HL-60 (cell line): ENCODE data around the gene SSRP1.

Experiments
- DNase-seq, 2 experiments: peaks; one replicate each; pipeline ENCODE4 v3.0.0-alpha.2; 2010 to 2020; ENCODE audit warnings: low read depth in 1 of 2, low spot score in 1 of 2
- H3K27ac ChIP-seq: fragments of 250-450 bp; sonication (Bioruptor Pico); replicated peaks from 2 replicates; pipeline ENCODE4 v1.5.1; 2020; ENCODE audit warnings: mild to moderate bottlenecking, moderate library complexity
- H3K27me3 ChIP-seq: fragments of 250-450 bp; sonication (Bioruptor Pico); 2 replicates; pipeline ENCODE4 v1.5.1; 2021; ENCODE audit warnings: mild to moderate bottlenecking, moderate library complexity; ENCODE audit not compliant: insufficient read depth, poor library complexity, severe bottlenecking
- H3K4me3 ChIP-seq: replicated peaks from 2 replicates; pipeline ENCODE4 v1.5.1; 2011; ENCODE audit warnings: mild to moderate bottlenecking, control low read depth, low read length; ENCODE audit not compliant: insufficient read depth
- GABPA ChIP-seq: IDR thresholded peaks from 2 replicates; pipeline ENCODE4 v1.6.1; 2012; ENCODE audit warnings: low read depth
- POLR2AphosphoS5 ChIP-seq: IDR thresholded peaks from 2 replicates; pipeline ENCODE4 v1.6.1; 2012; ENCODE audit warnings: low read depth
- REST ChIP-seq: IDR thresholded peaks from 2 replicates; pipeline ENCODE4 v1.6.1; 2012; ENCODE audit warnings: low read depth; ENCODE audit not compliant: insufficient replicate concordance
- SPI1 ChIP-seq: IDR thresholded peaks from 2 replicates; pipeline ENCODE4 v1.6.1; 2012; ENCODE audit warnings: low read depth, mild to moderate bottlenecking, borderline replicate concordance
- TF ChIP-seq, protein P1 (sequence below): IDR thresholded peaks from one replicate; pipeline ENCODE4 v1.5.1; 2011; ENCODE audit warnings: low read length, control low read depth, inconsistent platforms; ENCODE audit not compliant: insufficient read depth

The SSRP1 gene

DNA sequence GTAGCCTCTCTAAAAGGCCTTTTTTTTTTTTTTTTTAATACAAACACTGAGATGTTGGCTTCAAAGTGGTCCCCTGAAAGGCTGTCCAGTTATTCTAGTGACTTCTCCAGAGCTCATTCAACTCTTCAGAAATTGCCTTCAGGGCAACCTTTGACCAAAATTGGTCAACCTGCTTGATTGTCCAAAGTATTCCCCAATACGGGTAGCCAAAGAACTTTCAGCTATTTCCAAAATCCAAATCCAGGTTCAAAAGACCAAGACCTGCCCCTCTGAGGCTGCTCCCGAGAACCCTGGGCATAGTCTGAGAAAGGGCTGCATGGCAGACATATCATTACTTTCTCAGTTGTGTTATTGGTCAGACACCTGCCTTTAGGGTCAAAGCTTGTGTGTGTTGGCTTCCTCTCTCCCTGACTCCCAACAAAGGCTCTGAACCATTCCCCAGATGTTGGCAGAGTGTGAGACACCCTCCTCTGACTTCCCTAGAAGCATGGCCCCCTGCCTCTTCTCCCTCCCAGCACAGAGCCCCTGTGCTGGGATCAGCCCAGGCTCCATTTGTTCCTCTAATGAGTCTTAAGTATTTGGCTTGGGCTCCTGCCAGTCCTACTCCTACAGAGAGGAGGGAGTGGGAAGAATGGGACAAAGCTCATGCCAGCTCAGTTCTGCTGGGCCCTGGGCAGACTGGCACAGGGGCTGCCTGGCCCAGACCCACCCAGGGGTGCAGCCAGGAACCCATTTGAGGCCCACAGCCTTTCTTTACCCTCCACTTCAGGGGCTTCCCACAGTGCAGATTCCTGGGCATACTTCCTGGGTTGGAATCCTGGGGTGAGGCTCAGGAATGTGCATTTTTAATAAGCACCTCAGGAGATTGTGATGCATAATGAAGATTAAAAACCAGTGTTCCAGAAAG, 41.2 kb downstream of the SSRP1 start:
- Histone ChIP-seq H3K4me3 (no peak overlapping the region), H3K27ac (no peak overlapping the region), H3K27me3 (peaks cover 4% of the 10 kb centered on the region)
- no peak for DNase-seq
- TF ChIP-seq SPI1 = no peak
- TF ChIP-seq, protein P1, sequence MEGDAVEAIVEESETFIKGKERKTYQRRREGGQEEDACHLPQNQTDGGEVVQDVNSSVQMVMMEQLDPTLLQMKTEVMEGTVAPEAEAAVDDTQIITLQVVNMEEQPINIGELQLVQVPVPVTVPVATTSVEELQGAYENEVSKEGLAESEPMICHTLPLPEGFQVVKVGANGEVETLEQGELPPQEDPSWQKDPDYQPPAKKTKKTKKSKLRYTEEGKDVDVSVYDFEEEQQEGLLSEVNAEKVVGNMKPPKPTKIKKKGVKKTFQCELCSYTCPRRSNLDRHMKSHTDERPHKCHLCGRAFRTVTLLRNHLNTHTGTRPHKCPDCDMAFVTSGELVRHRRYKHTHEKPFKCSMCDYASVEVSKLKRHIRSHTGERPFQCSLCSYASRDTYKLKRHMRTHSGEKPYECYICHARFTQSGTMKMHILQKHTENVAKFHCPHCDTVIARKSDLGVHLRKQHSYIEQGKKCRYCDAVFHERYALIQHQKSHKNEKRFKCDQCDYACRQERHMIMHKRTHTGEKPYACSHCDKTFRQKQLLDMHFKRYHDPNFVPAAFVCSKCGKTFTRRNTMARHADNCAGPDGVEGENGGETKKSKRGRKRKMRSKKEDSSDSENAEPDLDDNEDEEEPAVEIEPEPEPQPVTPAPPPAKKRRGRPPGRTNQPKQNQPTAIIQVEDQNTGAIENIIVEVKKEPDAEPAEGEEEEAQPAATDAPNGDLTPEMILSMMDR = no peak

DNA sequence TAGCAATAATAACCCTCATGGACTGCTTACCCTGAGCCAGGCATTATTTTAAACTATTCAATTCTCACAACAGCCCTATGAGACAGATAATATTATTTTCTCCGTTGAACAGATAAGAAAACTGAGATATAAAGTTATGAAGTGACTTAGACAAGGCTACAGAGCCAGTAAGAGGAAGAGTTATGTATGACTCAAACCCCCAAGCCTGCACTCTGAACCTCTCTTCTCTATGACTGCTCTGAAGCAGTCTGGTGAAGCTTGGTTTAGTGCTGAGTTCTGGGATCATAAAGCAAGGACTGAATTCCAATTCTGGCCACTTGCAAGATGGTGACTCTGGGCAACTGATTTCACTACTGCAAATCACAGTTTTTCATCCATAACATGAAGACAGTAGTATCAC, 45.4 kb downstream of the SSRP1 start:
- no peak overlapping the region for H3K27ac ChIP-seq
- H3K27me3 ChIP-seq = peaks cover 4% of the 10 kb centered on the region
- no peak overlapping the region for H3K4me3 ChIP-seq
- DNase-seq = no peak
- TF ChIP-seq POLR2AphosphoS5 = no peak
- TF ChIP-seq REST = no peak
- no peak for TF ChIP-seq GABPA
- TF ChIP-seq SPI1 = no peak
- TF ChIP-seq, protein P1 = no peak

DNA sequence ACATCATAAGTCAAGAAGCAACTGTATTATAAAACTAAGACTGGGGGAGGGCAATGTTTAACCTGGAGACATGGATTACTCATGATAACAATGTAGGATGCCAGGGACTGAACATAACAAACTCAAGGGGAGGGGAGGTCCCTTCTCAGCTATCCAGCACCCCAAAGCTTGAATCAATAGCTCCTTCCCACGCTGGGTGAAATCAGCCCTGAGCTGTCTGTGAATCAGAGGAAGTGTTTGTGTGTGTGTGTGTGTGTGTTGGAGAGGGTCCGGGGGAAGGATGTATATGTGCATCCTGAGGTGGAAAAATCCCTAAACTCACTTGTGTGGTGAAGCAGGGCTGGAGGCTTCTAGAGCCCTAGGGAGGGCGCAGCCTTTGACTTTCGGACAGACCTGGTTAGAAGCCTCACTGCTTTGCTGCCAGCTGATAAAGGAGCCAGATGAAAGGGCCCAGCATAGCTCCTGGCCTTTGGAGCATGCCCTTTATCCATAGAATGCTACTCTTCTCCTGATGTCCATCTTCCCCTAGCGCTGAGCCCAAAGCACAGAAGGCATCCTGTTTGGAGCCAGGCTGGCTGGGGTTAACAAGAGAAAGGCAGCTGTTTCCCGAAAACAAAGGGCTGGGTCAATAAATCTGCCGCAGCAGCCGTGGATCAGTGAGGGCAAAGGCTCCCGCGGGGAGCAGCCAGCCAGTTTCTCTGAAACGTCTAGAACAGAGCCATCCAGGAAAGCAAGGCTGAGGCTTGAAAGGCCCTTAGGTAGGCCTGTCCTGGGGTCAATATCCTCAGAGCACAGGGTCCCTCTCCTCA, 46.7 kb downstream of the SSRP1 start:
- Histone ChIP-seq H3K4me3 (no peak overlapping the region), H3K27ac (no peak overlapping the region), H3K27me3 (peaks cover 4% of the 10 kb centered on the region)
- DNase-seq = no peak
- TF ChIP-seq, protein P1 = no peak
- TF ChIP-seq GABPA = no peak
- no peak for TF ChIP-seq SPI1
- TF ChIP-seq REST = no peak
- TF ChIP-seq POLR2AphosphoS5 = no peak
